ENCODE measurements around the gene ST6GALNAC4.
A peak's percentile ranks its signal among the peaks of the same experiment; 100 is the strongest.

The ST6GALNAC4 gene

GRCh38 chr9:127940593-127940992 lies 23.8 kb upstream of the ST6GALNAC4 start:
- Histone ChIP-seq H3K9me3 (ENCODE audit: control insufficient read depth in 5 of 5, low read length in 5 of 5) (no peaks in the 10 kb centered on the region), H3K27me3 (ENCODE audit: control insufficient read depth in 5 of 5, insufficient read depth in 4 of 5, low read length in 5 of 5) (no peaks in the 10 kb centered on the region), H3K4me3 (ENCODE audit: low read depth in 1 of 5, low read length in 5 of 5) (no peak overlapping the region), H3K27ac (ENCODE audit: low read depth, low read length) (no peak overlapping the region), H3K9ac (ENCODE audit: low read length in 5 of 5) (no peak overlapping the region), H3K36me3 (ENCODE audit: control insufficient read depth in 5 of 5, insufficient read depth in 5 of 5, low read length in 5 of 5) (peaks cover 0 to 21% (median 16%) of the 10 kb centered on the region in 5 donors), H3K4me1 (ENCODE audit: control insufficient read depth in 5 of 5, insufficient read depth in 5 of 5, low read length in 5 of 5) (peaks cover 9 to 40% (median 27%) of the 10 kb centered on the region in 5 donors)

DNA sequence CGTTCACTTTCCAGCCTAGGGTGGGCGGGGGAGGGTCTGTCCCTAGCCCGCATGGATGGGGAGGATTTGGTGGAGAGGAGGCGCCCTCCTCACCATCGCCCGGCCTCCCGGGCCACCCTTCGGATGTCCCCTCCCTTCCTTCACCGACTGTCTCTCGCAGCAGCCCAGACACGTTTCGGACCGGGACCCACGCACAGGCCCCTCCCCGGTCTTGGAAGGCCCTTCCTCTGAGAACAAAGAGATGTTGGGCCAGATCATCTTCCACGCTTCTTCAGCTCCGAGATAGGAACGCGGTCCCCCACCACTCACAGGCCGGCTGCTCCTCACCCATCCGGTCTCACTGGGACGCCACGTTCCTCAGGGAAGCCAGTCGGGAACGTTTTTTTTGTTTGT lies 21.5 kb upstream of the ST6GALNAC4 start:
- Histone ChIP-seq H3K4me1 (ENCODE audit: control insufficient read depth in 5 of 5, insufficient read depth in 5 of 5, low read length in 5 of 5) (peaks cover 7 to 39% (median 29%) of the 10 kb centered on the region in 5 donors), H3K9me3 (ENCODE audit: control insufficient read depth in 5 of 5, low read length in 5 of 5) (no peaks in the 10 kb centered on the region), H3K27ac (ENCODE audit: low read depth, low read length) (no peak overlapping the region), H3K27me3 (ENCODE audit: control insufficient read depth in 5 of 5, insufficient read depth in 4 of 5, low read length in 5 of 5) (no peaks in the 10 kb centered on the region), H3K36me3 (ENCODE audit: control insufficient read depth in 5 of 5, insufficient read depth in 5 of 5, low read length in 5 of 5) (peaks cover 0 to 22% (median 4%) of the 10 kb centered on the region in 5 donors), H3K9ac (ENCODE audit: low read length in 5 of 5) (peak overlapping the region in 4 of 5 donors; percentile 66 to 93 (median 88)), H3K4me3 (ENCODE audit: low read depth in 1 of 5, low read length in 5 of 5) (peak overlapping the region; percentile 73 to 95 (median 81))

DNA sequence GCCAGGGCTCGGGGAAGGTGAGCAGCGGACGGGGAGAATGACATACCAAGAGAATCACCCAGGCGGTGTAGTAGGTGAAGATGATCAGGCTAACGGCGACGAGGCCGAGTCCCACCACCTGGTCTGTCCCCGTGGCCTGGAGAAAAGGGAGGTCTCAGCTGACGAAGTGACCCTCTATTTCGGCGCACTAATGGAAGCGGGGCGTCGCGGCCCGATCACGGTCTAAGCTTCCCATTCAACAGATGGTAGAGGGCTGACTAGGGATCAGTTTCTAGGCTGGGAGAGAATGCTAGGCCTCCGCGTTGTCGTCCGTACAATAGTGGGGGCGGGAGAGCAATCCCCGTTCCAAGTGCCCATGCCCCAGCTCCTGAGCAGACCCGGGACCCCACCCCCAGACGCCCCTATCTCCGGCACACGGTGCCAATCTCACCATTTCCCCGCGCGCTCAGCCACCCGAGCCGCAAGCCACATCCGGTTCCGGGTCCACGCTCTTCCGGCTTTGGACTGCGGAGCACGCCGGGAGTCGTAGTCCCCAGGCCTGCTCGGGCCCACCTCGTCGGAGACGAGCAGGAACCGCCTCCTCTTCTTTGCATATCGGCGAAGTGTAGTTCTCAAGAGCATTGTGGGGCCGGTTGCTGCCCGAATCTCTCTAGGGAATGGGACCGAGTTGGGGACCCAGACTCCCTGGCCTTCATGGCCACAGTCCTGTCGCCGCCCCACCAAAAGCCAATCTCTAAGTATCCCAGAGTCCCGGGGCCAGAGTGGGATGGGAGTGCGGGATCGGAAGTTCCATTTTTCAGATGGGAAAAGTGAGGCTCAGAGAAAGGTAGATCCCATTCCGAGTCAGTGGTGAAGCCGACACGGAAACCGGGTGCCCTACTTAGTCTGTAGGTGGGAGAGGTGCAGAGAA lies 20.8 kb upstream of the ST6GALNAC4 start, which contains the start of gene DPM2:
TSS of gene DPM2 (minus strand) at position 467 of the 910 bp plus-strand sequence. CDS start at position 433, 34 bp downstream.
- Histone ChIP-seq H3K27ac (ENCODE audit: low read depth, low read length) (peak within 1 kb of the TSS; percentile 46), H3K36me3 (ENCODE audit: control insufficient read depth in 5 of 5, insufficient read depth in 5 of 5, low read length in 5 of 5) (peaks cover 0 to 19% (median 4%) of the 10 kb centered on the region in 5 donors), H3K4me1 (ENCODE audit: control insufficient read depth in 5 of 5, insufficient read depth in 5 of 5, low read length in 5 of 5) (peaks cover 7 to 34% (median 29%) of the 10 kb centered on the region in 5 donors), H3K4me3 (ENCODE audit: low read depth in 1 of 5, low read length in 5 of 5) (peak within 1 kb of the TSS; percentile 73 to 96 (median 94)), H3K9me3 (ENCODE audit: control insufficient read depth in 5 of 5, low read length in 5 of 5) (no peaks in the 10 kb centered on the region), H3K9ac (ENCODE audit: low read length in 5 of 5) (peak within 1 kb of the TSS; percentile 66 to 93 (median 84)), H3K27me3 (ENCODE audit: control insufficient read depth in 5 of 5, insufficient read depth in 4 of 5, low read length in 5 of 5) (no peaks in the 10 kb centered on the region)

DNA sequence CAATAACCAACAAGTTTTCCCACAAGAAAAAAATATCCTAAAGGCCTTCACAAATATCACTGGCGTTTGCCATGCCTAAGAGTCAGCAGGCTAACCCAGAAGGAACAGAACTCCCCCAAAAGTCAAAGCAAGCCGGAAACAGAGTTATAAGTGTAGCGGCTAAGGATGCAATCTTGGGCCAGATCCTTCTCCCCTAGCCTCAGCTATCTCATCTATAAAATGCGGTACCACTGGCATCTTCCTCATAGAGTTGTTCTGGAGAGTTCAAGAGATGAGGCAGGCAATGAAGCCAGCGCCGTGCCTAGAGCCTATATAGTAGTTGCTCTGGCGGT lies 20.2 kb upstream of the ST6GALNAC4 start:
- Histone ChIP-seq H3K4me3 (ENCODE audit: low read depth in 1 of 5, low read length in 5 of 5) (peak overlapping the region; percentile 73 to 96 (median 94)), H3K36me3 (ENCODE audit: control insufficient read depth in 5 of 5, insufficient read depth in 5 of 5, low read length in 5 of 5) (peaks cover 0 to 16% (median 4%) of the 10 kb centered on the region in 5 donors), H3K9me3 (ENCODE audit: control insufficient read depth in 5 of 5, low read length in 5 of 5) (no peaks in the 10 kb centered on the region), H3K27me3 (ENCODE audit: control insufficient read depth in 5 of 5, insufficient read depth in 4 of 5, low read length in 5 of 5) (no peaks in the 10 kb centered on the region), H3K4me1 (ENCODE audit: control insufficient read depth in 5 of 5, insufficient read depth in 5 of 5, low read length in 5 of 5) (peaks cover 7 to 31% (median 29%) of the 10 kb centered on the region in 5 donors), H3K9ac (ENCODE audit: low read length in 5 of 5) (peak overlapping the region; percentile 66 to 93 (median 84)), H3K27ac (ENCODE audit: low read depth, low read length) (peak overlapping the region; percentile 46)

GRCh38 chr9:127936347-127936852 lies 19.6 kb upstream of the ST6GALNAC4 start:
- peaks cover 0 to 3% (median 0%) of the 10 kb centered on the region in 5 donors for H3K27me3 ChIP-seq (ENCODE audit: control insufficient read depth in 5 of 5, insufficient read depth in 4 of 5, low read length in 5 of 5)
- peaks cover 0 to 16% (median 4%) of the 10 kb centered on the region in 5 donors for H3K36me3 ChIP-seq (ENCODE audit: control insufficient read depth in 5 of 5, insufficient read depth in 5 of 5, low read length in 5 of 5)
- no peak overlapping the region for H3K27ac ChIP-seq (ENCODE audit: low read depth, low read length)
- H3K4me1 ChIP-seq (ENCODE audit: control insufficient read depth in 5 of 5, insufficient read depth in 5 of 5, low read length in 5 of 5): peaks cover 7 to 35% (median 29%) of the 10 kb centered on the region in 5 donors
- H3K4me3 ChIP-seq (ENCODE audit: low read depth in 1 of 5, low read length in 5 of 5): peak overlapping the region in 4 of 5 donors; percentile 35 to 94 (median 77)
- peak overlapping the region in 4 of 5 donors; percentile 66 to 93 (median 88) for H3K9ac ChIP-seq (ENCODE audit: low read length in 5 of 5)
- H3K9me3 ChIP-seq (ENCODE audit: control insufficient read depth in 5 of 5, low read length in 5 of 5): no peaks in the 10 kb centered on the region

DNA sequence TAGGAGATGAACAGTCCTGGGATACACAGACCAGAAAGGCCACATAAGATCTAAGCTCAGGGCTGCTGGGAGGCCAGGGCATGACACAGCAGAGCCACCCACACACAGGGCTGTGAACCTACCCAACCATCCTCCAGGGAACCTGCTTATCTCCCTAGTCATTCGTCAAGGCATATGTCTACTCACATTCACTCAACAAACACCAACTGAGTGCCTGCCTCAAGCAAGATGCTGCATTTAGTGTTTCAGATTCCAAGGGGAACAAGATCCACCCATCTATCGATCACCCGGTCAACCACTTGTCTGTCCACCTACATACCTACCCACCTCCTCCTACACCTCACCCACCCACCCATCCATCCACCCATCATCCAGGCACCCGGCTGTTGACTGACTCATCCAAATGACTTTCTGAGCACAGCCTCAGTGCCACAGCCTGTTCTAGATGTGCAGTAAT lies 19.0 kb upstream of the ST6GALNAC4 start:
- Histone ChIP-seq H3K9me3 (ENCODE audit: control insufficient read depth in 5 of 5, low read length in 5 of 5) (no peaks in the 10 kb centered on the region), H3K4me3 (ENCODE audit: low read depth in 1 of 5, low read length in 5 of 5) (peak overlapping the region in 1 of 5 donors; percentile 8), H3K27ac (ENCODE audit: low read depth, low read length) (no peak overlapping the region), H3K36me3 (ENCODE audit: control insufficient read depth in 5 of 5, insufficient read depth in 5 of 5, low read length in 5 of 5) (peaks cover 0 to 16% (median 4%) of the 10 kb centered on the region in 5 donors), H3K9ac (ENCODE audit: low read length in 5 of 5) (peak overlapping the region in 1 of 5 donors; percentile 83), H3K27me3 (ENCODE audit: control insufficient read depth in 5 of 5, insufficient read depth in 4 of 5, low read length in 5 of 5) (peaks cover 0 to 8% (median 0%) of the 10 kb centered on the region in 5 donors), H3K4me1 (ENCODE audit: control insufficient read depth in 5 of 5, insufficient read depth in 5 of 5, low read length in 5 of 5) (peaks cover 7 to 41% (median 35%) of the 10 kb centered on the region in 5 donors)

- Histone ChIP-seq H3K36me3 (ENCODE audit: control insufficient read depth in 5 of 5, insufficient read depth in 5 of 5, low read length in 5 of 5) (peaks cover 0 to 16% (median 4%) of the 10 kb centered on the region in 5 donors), H3K9me3 (ENCODE audit: control insufficient read depth in 5 of 5, low read length in 5 of 5) (no peaks in the 10 kb centered on the region), H3K4me1 (ENCODE audit: control insufficient read depth in 5 of 5, insufficient read depth in 5 of 5, low read length in 5 of 5) (peaks cover 7 to 49% (median 41%) of the 10 kb centered on the region in 5 donors), H3K4me3 (ENCODE audit: low read depth in 1 of 5, low read length in 5 of 5) (no peak overlapping the region), H3K9ac (ENCODE audit: low read length in 5 of 5) (no peak overlapping the region), H3K27ac (ENCODE audit: low read depth, low read length) (no peak overlapping the region), H3K27me3 (ENCODE audit: control insufficient read depth in 5 of 5, insufficient read depth in 4 of 5, low read length in 5 of 5) (peaks cover 0 to 11% (median 4%) of the 10 kb centered on the region in 5 donors)
These were observed 18.1 kb upstream of the ST6GALNAC4 start for GRCh38 chr9:127934986-127935385.

DNA sequence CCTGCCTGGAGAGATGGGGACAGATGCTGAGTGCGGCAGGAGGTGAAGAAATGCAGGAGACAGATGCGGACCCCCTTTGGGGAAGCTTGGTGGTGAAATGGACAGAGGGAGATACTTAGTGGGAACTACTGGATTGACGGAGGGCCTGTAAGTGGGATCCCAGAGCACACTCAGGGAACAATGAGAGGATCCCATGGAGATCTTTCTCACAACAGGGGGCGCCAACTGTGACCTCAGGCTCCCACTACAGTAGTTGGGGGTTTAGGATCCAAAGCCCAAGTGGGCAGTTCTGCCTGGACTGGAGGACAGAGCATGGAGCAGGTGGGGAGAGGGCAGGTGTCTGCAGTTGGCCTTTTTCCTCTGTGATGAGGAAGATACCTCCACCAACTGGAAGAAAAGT lies 17.4 kb upstream of the ST6GALNAC4 start:
- Histone ChIP-seq H3K4me1 (ENCODE audit: control insufficient read depth in 5 of 5, insufficient read depth in 5 of 5, low read length in 5 of 5) (peaks cover 7 to 49% (median 41%) of the 10 kb centered on the region in 5 donors), H3K9ac (ENCODE audit: low read length in 5 of 5) (no peak overlapping the region), H3K9me3 (ENCODE audit: control insufficient read depth in 5 of 5, low read length in 5 of 5) (no peaks in the 10 kb centered on the region), H3K36me3 (ENCODE audit: control insufficient read depth in 5 of 5, insufficient read depth in 5 of 5, low read length in 5 of 5) (peaks cover 0 to 16% (median 4%) of the 10 kb centered on the region in 5 donors), H3K27me3 (ENCODE audit: control insufficient read depth in 5 of 5, insufficient read depth in 4 of 5, low read length in 5 of 5) (peaks cover 0 to 18% (median 10%) of the 10 kb centered on the region in 5 donors), H3K4me3 (ENCODE audit: low read depth in 1 of 5, low read length in 5 of 5) (no peak overlapping the region), H3K27ac (ENCODE audit: low read depth, low read length) (no peak overlapping the region)

DNA sequence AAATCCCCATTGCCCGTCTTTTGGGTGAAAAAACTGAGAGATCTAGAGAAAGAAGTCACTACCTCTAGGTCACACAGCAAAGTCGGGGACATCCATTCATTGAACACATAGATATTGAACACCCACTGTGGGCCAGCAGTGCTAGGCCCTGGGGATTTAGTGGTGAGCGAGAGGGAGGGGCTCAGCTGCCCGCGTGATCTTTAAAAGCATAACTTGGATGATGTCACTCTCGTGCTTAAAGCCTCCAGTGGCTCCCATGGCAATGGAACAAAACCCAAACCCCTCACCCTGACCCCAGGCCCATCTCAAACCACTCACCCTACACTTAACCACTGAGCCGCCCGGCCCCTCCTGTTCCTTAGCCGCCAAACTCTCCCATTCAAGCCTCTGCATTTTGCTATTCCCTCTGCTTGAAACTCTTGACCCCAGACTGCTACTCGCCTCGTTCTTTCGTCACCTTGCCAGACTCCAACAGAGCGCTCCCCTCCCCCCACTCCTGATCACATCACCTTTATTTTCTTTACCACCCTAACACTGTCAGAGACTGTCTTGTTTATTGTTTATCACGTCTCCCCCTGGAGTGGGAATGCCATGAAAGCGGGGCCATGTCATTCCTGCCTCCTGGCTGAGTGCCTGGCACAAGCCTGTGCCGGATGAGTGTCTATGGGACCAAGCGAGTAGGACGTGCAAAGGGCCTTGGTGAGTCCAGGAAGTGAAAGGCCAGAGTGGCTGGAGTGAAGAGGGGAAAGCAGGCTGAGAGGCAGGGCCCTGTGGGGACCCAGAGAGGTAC lies 14.4 kb upstream of the ST6GALNAC4 start:
- Histone ChIP-seq H3K9me3 (ENCODE audit: control insufficient read depth in 5 of 5, low read length in 5 of 5) (no peaks in the 10 kb centered on the region), H3K4me1 (ENCODE audit: control insufficient read depth in 5 of 5, insufficient read depth in 5 of 5, low read length in 5 of 5) (peaks cover 1 to 39% (median 33%) of the 10 kb centered on the region in 5 donors), H3K27me3 (ENCODE audit: control insufficient read depth in 5 of 5, insufficient read depth in 4 of 5, low read length in 5 of 5) (peaks cover 18 to 43% (median 33%) of the 10 kb centered on the region in 5 donors), H3K27ac (ENCODE audit: low read depth, low read length) (no peak overlapping the region), H3K9ac (ENCODE audit: low read length in 5 of 5) (no peak overlapping the region), H3K36me3 (ENCODE audit: control insufficient read depth in 5 of 5, insufficient read depth in 5 of 5, low read length in 5 of 5) (peaks cover 0 to 15% (median 4%) of the 10 kb centered on the region in 5 donors), H3K4me3 (ENCODE audit: low read depth in 1 of 5, low read length in 5 of 5) (peak overlapping the region in 3 of 5 donors; percentile 6 to 55 (median 22))

Data from subcutaneous abdominal adipose tissue (tissue), 5 donors.